WTC11 (cell line): ENCODE data around the gene PYHIN1. TPM values are rescaled to one million over a fixed set of nuclear protein-coding genes. Genes with fewer than 3 reads are reported as not detected.

Source experiments
- ATAC-seq: fragments of 200-7000 bp; cut with Tn5 transposase; 2 replicates; pipeline ENCODE4 v1.10.0; 2021; ENCODE audit warnings: mild to moderate bottlenecking, moderate library complexity
- CTCF ChIA-PET: fragments of 300-600 bp; sonication (Branson Sonifier 250); formaldehyde crosslinking; loops from one replicate; lab custom pipeline; 2021; ENCODE audit warnings: antibody characterized with exemption; lab: Charles Lee
- POLR2A ChIA-PET: fragments of 350-600 bp; sonication (Branson Sonifier 250); formaldehyde crosslinking; loops from one replicate; lab custom pipeline; 2021; ENCODE audit warnings: antibody characterized with exemption; lab: Charles Lee
- DNase-seq: peaks from one replicate; pipeline ENCODE4 v3.0.0; 2021; ENCODE audit warnings: low spot score
- H3K27ac Mint-ChIP-seq: 2 replicates; pipeline ENCODE4 v1.8.0; 2021; ENCODE audit warnings: mixed read lengths
- H3K27me3 Mint-ChIP-seq: 2 replicates; pipeline ENCODE4 v1.8.0; 2021; ENCODE audit warnings: low read depth, mild to moderate bottlenecking, moderate library complexity, mixed read lengths
- H3K36me3 Mint-ChIP-seq: 2 replicates; pipeline ENCODE4 v1.8.0; 2021; ENCODE audit warnings: mixed read lengths
- H3K4me1 Mint-ChIP-seq: 2 replicates; pipeline ENCODE4 v1.8.0; 2022; ENCODE audit warnings: mixed read lengths
- H3K4me3 Mint-ChIP-seq: 2 replicates; pipeline ENCODE4 v1.8.0; 2021; ENCODE audit warnings: mild to moderate bottlenecking, moderate library complexity, mixed read lengths
- H3K9me3 Mint-ChIP-seq: 2 replicates; pipeline ENCODE4 v1.8.0; 2021; ENCODE audit warnings: mixed read lengths
- CBFB ChIP-seq: sonication (generic); formaldehyde crosslinking; IDR thresholded peaks from 2 replicates; pipeline ENCODE4 v1.8.1; 2022; ENCODE audit warnings: mild to moderate bottlenecking, low read depth, missing genetic modification reagents
- JAZF1 ChIP-seq: fragments of 250-450 bp; sonication (Bioruptor Pico); IDR thresholded peaks from 2 replicates; pipeline ENCODE4 v1.9.0; 2021; ENCODE audit warnings: moderate library complexity, mild to moderate bottlenecking, inconsistent platforms
- JUN ChIP-seq: sonication (generic); formaldehyde crosslinking; IDR thresholded peaks from 2 replicates; pipeline ENCODE4 v1.8.0; 2023; ENCODE audit warnings: mild to moderate bottlenecking, missing genetic modification reagents
- NFYB ChIP-seq: sonication (generic); formaldehyde crosslinking; conservative IDR thresholded peaks from 2 replicates; pipeline ENCODE4 v1.8.0; 2022; ENCODE audit warnings: low read depth, missing genetic modification reagents
- NR1H2 ChIP-seq: sonication (generic); formaldehyde crosslinking; IDR thresholded peaks from 2 replicates; pipeline ENCODE4 v1.9.0; 2021; ENCODE audit warnings: mild to moderate bottlenecking, moderate library complexity, missing genetic modification reagents
- NR3C1 ChIP-seq: sonication (generic); formaldehyde crosslinking; conservative IDR thresholded peaks from 2 replicates; pipeline ENCODE4 v1.8.1; 2023; ENCODE audit warnings: low read depth, mild to moderate bottlenecking, missing genetic modification reagents
- OVOL2 ChIP-seq: fragments of 250-450 bp; sonication (Bioruptor Pico); IDR thresholded peaks from 2 replicates; pipeline ENCODE4 v1.9.0; 2021; ENCODE audit warnings: mild to moderate bottlenecking, borderline replicate concordance
- ZBTB21 ChIP-seq: sonication (generic); formaldehyde crosslinking; IDR thresholded peaks from 2 replicates; pipeline ENCODE4 v1.8.1; 2023; ENCODE audit warnings: mild to moderate bottlenecking, missing genetic modification reagents, borderline replicate concordance
- ZNF121 ChIP-seq: sonication (generic); formaldehyde crosslinking; IDR thresholded peaks from 2 replicates; pipeline ENCODE4 v1.8.0; 2023; ENCODE audit warnings: missing genetic modification reagents
- ZNF219 ChIP-seq: sonication (generic); formaldehyde crosslinking; IDR thresholded peaks from 2 replicates; pipeline ENCODE4 v1.8.0; 2023; ENCODE audit warnings: missing genetic modification reagents, mild to moderate bottlenecking, borderline replicate concordance
- ZNF423 ChIP-seq: fragments of 250-450 bp; sonication (Bioruptor Pico); IDR thresholded peaks from 2 replicates; pipeline ENCODE4 v2.1.2; 2022; ENCODE audit warnings: mild to moderate bottlenecking, moderate library complexity
- total RNA-seq: library from RNA; stranded (reverse); gene quantifications from 3 replicates; pipeline ENCODE4 v1.2.3, GENCODE V29; 2021
- TF ChIP-seq, protein P1 (sequence below): sonication (generic); formaldehyde crosslinking; IDR thresholded peaks from 2 replicates; pipeline ENCODE4 v1.8.0; 2022; ENCODE audit warnings: missing genetic modification reagents
- TF ChIP-seq, protein P2 (sequence below): sonication (generic); formaldehyde crosslinking; IDR thresholded peaks from 2 replicates; pipeline ENCODE4 v1.8.0; 2022; ENCODE audit warnings: mild to moderate bottlenecking, missing genetic modification reagents
- TF ChIP-seq, protein P3 (sequence below): sonication (generic); formaldehyde crosslinking; IDR thresholded peaks from 2 replicates; pipeline ENCODE4 v1.8.0; 2022; ENCODE audit warnings: mild to moderate bottlenecking, missing genetic modification reagents
- TF ChIP-seq, protein P4 (sequence below): fragments of 250-450 bp; sonication (Bioruptor Pico); conservative IDR thresholded peaks from 2 replicates; pipeline ENCODE4 v1.9.0; 2021; ENCODE audit warnings: mild to moderate bottlenecking
- TF ChIP-seq, protein P5 (sequence below): fragments of 250-450 bp; sonication (Bioruptor Pico); IDR thresholded peaks from 2 replicates; pipeline ENCODE4 v1.9.0; 2021; ENCODE audit warnings: mild to moderate bottlenecking
- TF ChIP-seq, protein P6 (sequence below): sonication (generic); formaldehyde crosslinking; IDR thresholded peaks from 2 replicates; pipeline ENCODE4 v1.8.0; 2023; ENCODE audit warnings: missing genetic modification reagents, mild to moderate bottlenecking, borderline replicate concordance
- TF ChIP-seq, protein P7 (sequence below): sonication (generic); formaldehyde crosslinking; IDR thresholded peaks from 2 replicates; pipeline ENCODE4 v1.8.1; 2023; ENCODE audit warnings: mild to moderate bottlenecking, missing genetic modification reagents, moderate library complexity

PYHIN1 gene
- total RNA-seq, 1 experiment from 2014 or later = not detected

DNA sequence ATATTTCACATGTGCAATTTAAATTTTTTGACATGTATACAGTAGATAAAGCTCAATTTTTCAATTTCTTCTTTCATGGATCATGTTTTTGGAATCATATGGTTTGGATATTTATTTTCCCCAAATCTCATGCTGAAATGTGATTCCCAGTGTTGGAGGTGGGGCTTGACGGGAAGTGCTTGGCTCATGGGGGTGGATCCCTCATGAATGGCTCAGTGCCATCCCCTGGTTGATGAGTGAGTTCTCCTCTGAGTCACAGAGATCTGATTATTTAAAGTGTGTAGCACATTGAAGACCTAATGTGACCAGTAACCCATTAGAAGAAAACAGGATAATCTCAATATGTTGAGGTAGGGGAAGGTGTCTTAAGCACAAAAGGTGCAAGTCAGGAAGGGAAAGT lies 69.3 kb downstream of the PYHIN1 start (continued):
- TF ChIP-seq, protein P1, sequence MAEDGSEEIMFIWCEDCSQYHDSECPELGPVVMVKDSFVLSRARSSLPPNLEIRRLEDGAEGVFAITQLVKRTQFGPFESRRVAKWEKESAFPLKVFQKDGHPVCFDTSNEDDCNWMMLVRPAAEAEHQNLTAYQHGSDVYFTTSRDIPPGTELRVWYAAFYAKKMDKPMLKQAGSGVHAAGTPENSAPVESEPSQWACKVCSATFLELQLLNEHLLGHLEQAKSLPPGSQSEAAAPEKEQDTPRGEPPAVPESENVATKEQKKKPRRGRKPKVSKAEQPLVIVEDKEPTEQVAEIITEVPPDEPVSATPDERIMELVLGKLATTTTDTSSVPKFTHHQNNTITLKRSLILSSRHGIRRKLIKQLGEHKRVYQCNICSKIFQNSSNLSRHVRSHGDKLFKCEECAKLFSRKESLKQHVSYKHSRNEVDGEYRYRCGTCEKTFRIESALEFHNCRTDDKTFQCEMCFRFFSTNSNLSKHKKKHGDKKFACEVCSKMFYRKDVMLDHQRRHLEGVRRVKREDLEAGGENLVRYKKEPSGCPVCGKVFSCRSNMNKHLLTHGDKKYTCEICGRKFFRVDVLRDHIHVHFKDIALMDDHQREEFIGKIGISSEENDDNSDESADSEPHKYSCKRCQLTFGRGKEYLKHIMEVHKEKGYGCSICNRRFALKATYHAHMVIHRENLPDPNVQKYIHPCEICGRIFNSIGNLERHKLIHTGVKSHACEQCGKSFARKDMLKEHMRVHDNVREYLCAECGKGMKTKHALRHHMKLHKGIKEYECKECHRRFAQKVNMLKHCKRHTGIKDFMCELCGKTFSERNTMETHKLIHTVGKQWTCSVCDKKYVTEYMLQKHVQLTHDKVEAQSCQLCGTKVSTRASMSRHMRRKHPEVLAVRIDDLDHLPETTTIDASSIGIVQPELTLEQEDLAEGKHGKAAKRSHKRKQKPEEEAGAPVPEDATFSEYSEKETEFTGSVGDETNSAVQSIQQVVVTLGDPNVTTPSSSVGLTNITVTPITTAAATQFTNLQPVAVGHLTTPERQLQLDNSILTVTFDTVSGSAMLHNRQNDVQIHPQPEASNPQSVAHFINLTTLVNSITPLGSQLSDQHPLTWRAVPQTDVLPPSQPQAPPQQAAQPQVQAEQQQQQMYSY (CRISPR knock-in tag) = no peak
- TF ChIP-seq ZNF423 (CRISPR knock-in tag) (no peak), NR3C1 (no peak)

DNA sequence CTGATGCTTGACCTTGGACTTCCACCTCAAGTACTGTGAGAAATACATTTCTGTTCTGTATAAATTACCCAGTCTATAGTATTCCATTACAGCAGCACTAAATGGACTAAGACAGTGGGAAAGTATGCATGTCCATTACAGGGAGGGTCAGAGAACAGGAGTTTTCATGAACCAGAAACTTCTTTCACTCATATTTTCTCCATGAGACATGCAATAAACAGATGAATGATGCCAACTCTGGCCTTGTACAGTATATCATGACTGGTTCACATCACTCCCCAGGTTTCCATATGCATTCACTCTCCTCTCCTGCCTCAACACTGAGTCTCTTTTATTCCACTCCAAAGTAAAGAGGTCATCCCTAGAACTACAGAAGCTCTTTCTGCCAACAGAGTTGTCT lies 73.8 kb downstream of the PYHIN1 start:
- ChIA-PET CTCF (interaction anchor here (0.7 to 1.2 kb wide), 4 partner anchors 11 to 495 kb away, joined by 3 to 5 read pairs (median 3); no protein-coding TSS in a partner anchor), POLR2A (no interaction called here)
- peaks cover 54% of the 10 kb centered on the region for H3K27me3 Mint-ChIP-seq
- H3K4me3 Mint-ChIP-seq = peak overlapping the region; percentile 75
- TF ChIP-seq, protein P2, sequence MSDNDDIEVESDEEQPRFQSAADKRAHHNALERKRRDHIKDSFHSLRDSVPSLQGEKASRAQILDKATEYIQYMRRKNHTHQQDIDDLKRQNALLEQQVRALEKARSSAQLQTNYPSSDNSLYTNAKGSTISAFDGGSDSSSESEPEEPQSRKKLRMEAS (CRISPR knock-in tag) = no peak
- TF ChIP-seq NFYB (no peak), ZBTB21 (CRISPR knock-in tag) (no peak), CBFB (CRISPR knock-in tag) (no peak), OVOL2 (no peak), ZNF121 (no peak), JAZF1 (no peak), JUN (CRISPR knock-in tag) (no peak), ZNF219 (CRISPR knock-in tag) (no peak), NR1H2 (CRISPR knock-in tag) (no peak)
- TF ChIP-seq, protein P3, sequence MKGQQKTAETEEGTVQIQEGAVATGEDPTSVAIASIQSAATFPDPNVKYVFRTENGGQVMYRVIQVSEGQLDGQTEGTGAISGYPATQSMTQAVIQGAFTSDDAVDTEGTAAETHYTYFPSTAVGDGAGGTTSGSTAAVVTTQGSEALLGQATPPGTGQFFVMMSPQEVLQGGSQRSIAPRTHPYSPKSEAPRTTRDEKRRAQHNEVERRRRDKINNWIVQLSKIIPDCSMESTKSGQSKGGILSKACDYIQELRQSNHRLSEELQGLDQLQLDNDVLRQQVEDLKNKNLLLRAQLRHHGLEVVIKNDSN = no peak
- TF ChIP-seq, protein P4, sequence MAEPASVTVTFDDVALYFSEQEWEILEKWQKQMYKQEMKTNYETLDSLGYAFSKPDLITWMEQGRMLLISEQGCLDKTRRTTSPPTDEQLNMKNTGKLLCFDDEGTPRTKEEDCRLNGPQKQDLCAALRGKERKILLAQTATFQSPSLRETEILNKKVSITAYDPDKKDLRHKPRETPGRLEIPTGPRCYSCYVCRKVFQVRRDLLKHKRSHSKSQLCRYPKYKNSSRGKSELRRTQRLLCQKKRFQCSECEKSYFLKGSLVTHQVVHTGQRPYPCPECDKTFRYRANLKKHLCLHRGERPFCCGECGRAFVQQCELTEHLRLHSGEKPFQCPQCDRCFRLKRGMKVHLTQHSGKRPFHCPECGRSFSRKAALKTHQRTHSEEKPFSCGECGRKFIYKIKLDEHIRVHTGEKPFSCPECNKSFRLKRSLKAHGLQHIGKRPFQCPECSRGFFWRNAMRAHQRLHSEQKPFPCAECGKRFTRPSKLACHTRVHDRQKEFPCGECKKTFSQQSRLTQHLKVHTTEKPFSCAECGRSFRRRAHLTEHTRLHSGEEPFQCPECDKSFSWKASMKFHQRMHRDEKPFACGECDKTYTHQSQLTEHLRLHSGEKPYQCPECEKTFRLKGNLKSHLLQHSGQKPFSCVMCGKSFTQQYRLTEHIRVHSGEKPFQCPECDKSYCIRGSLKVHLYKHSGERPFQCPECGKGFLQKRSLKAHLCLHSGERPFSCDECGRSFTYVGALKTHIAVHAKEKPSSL (CRISPR knock-in tag) = no peak
- TF ChIP-seq, protein P5, sequence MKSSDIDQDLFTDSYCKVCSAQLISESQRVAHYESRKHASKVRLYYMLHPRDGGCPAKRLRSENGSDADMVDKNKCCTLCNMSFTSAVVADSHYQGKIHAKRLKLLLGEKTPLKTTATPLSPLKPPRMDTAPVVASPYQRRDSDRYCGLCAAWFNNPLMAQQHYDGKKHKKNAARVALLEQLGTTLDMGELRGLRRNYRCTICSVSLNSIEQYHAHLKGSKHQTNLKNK (CRISPR knock-in tag) = no peak
- TF ChIP-seq, protein P6, sequence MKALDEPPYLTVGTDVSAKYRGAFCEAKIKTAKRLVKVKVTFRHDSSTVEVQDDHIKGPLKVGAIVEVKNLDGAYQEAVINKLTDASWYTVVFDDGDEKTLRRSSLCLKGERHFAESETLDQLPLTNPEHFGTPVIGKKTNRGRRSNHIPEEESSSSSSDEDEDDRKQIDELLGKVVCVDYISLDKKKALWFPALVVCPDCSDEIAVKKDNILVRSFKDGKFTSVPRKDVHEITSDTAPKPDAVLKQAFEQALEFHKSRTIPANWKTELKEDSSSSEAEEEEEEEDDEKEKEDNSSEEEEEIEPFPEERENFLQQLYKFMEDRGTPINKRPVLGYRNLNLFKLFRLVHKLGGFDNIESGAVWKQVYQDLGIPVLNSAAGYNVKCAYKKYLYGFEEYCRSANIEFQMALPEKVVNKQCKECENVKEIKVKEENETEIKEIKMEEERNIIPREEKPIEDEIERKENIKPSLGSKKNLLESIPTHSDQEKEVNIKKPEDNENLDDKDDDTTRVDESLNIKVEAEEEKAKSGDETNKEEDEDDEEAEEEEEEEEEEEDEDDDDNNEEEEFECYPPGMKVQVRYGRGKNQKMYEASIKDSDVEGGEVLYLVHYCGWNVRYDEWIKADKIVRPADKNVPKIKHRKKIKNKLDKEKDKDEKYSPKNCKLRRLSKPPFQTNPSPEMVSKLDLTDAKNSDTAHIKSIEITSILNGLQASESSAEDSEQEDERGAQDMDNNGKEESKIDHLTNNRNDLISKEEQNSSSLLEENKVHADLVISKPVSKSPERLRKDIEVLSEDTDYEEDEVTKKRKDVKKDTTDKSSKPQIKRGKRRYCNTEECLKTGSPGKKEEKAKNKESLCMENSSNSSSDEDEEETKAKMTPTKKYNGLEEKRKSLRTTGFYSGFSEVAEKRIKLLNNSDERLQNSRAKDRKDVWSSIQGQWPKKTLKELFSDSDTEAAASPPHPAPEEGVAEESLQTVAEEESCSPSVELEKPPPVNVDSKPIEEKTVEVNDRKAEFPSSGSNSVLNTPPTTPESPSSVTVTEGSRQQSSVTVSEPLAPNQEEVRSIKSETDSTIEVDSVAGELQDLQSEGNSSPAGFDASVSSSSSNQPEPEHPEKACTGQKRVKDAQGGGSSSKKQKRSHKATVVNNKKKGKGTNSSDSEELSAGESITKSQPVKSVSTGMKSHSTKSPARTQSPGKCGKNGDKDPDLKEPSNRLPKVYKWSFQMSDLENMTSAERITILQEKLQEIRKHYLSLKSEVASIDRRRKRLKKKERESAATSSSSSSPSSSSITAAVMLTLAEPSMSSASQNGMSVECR (CRISPR knock-in tag) = no peak
- TF ChIP-seq, protein P7, sequence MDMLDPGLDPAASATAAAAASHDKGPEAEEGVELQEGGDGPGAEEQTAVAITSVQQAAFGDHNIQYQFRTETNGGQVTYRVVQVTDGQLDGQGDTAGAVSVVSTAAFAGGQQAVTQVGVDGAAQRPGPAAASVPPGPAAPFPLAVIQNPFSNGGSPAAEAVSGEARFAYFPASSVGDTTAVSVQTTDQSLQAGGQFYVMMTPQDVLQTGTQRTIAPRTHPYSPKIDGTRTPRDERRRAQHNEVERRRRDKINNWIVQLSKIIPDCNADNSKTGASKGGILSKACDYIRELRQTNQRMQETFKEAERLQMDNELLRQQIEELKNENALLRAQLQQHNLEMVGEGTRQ (CRISPR knock-in tag) = no peak
- peaks cover 61% of the 10 kb centered on the region for H3K4me1 Mint-ChIP-seq
- H3K36me3 Mint-ChIP-seq = no peaks in the 10 kb centered on the region
- DNase-seq = no peak
- no peak for ATAC-seq
- H3K9me3 Mint-ChIP-seq = no peaks in the 10 kb centered on the region
- no peak overlapping the region for H3K27ac Mint-ChIP-seq
